ENCODE results near the gene SLC30A3.
"Not testable (repeated sequence)": the region's sequence is repeated elsewhere in the genome, so short reads cannot be mapped to it uniquely, and the experiment has no call there.

The SLC30A3 gene

DNA sequence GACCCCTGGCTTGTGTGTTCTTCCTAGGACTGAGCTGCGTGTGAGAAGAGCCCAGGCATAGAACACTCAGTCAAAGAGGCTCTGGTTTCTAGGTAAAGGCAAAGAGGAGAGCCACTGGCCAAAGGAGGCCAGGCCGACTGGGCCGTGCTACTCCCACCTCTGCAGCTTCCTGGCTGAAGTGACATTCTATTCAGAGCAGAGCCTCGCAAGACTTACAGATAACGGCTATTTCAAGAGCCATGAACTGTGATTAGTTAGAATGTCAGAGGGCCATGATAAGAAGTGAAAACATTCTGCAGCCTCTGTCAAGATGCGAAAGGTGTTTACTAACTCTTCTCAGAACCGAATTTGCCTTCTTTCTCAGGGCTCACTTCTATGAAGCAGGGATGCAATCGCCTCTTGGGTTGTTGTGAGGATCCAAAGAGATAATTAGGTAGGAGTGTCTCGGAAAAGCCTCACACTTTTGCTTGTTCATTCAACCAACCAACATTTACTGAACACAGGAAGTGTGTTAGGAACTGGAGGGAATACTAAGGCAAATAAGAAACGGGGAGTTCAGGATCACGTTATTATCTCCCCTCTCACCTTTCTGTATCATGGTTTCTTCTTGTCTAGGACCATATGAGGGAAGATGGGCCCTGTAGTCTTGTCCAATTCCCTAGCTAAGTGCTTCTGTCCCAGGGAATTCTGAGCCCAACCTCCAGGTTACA, 8.9 kb upstream of the SLC30A3 start:
- TF ChIP-seq FOXM1 (IDR thresholded peaks at IDR 0.05; ENCODE audit: borderline replicate concordance) (no peak), BHLHE40 (IDR thresholded peaks at IDR 0.05; ENCODE audit: borderline replicate concordance) (no peak), ARNT (IDR thresholded peaks at IDR 0.05) (no peak), HDGF (IDR thresholded peaks at IDR 0.05; ENCODE audit: borderline replicate concordance) (no peak), NFRKB (IDR thresholded peaks at IDR 0.05) (no peak), SP1 (IDR thresholded peaks at IDR 0.05) (no peak), FOXA1 (IDR thresholded peaks at IDR 0.05) (no peak), SUZ12 (IDR thresholded peaks at IDR 0.05) (no peak), CTBP1 (IDR thresholded peaks at IDR 0.05; ENCODE audit: borderline replicate concordance) (no peak), LEF1 (IDR thresholded peaks at IDR 0.05; ENCODE audit: borderline replicate concordance) (no peak), TARDBP (IDR thresholded peaks at IDR 0.05) (no peak)
- TF ChIP-seq, protein P1, sequence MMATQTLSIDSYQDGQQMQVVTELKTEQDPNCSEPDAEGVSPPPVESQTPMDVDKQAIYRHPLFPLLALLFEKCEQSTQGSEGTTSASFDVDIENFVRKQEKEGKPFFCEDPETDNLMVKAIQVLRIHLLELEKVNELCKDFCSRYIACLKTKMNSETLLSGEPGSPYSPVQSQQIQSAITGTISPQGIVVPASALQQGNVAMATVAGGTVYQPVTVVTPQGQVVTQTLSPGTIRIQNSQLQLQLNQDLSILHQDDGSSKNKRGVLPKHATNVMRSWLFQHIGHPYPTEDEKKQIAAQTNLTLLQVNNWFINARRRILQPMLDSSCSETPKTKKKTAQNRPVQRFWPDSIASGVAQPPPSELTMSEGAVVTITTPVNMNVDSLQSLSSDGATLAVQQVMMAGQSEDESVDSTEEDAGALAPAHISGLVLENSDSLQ (IDR thresholded peaks at IDR 0.05), result no peak
- ChIA-PET POLR2A (interaction anchor here (0.7 to 2.1 kb wide), 3 partner anchors 9 to 85 kb away, joined by 3 to 9 read pairs (median 3); partner anchors contain the start of genes GTF3C2 and SLC30A3), CTCF (interaction anchor here (0.6 to 0.9 kb wide), 3 partner anchors 8 to 97 kb away, joined by 3 to 4 read pairs (median 3); no protein-coding TSS in a partner anchor)
- DNase-seq (ENCODE audit: extremely low spot score), result no peak

DNA sequence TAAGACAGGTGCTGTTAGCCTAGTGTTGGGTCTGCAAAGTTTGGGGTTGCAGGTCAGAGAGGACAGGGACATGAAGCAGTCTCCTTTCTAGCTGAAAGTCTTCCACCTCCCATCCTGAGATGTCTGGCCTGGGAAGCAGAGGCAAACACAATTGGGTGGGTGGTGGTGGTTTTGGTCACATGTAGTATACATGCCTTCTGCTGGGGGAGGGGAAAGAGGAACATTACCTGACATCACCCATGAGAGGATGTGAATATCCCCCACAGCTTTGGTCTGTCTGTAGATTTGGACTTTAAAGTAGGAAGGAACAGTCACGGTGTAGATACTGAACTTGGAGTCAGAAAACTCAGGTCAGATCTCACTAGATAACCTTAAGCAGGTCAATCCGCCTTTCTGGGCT, 7.8 kb upstream of the SLC30A3 start:
- no peak for DNase-seq (ENCODE audit: extremely low spot score)
- CTCF ChIA-PET, result interaction anchor here (0.8 kb wide), 1 partner anchor 9 kb away, joined by 4 read pairs; no protein-coding TSS in a partner anchor
- POLR2A ChIA-PET, result interaction anchor here (0.9 to 1.2 kb wide), 2 partner anchors 32 to 53 kb away, joined by 3 to 4 read pairs; partner anchors contain the start of gene MPV17
- TF ChIP-seq CTBP1 (IDR thresholded peaks at IDR 0.05; ENCODE audit: borderline replicate concordance) (no peak), SUZ12 (IDR thresholded peaks at IDR 0.05) (no peak), FOXA1 (IDR thresholded peaks at IDR 0.05) (no peak)

DNA sequence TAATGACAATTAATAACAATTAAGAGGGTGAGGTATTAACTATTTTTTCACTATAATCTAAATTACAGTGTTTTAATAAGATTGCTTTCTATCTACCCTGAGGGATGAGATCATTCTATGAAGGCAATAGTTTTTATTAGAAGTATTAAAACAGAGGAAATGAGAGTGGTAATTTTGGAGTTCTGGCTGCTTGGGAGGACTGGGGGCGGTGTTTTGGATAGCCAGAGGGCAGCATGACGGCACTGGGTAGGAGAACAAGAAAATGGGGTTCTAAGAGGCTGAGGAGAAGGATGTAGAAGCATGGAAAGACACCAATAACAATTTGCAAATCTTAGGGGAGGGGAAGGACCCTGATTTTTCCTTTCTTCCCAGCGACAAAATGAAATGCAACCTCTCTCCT, 7.3 kb upstream of the SLC30A3 start:
- TF ChIP-seq CTBP1 (IDR thresholded peaks at IDR 0.05; ENCODE audit: borderline replicate concordance) (no peak), ZNF384 (IDR thresholded peaks at IDR 0.05) (no peak), SP1 (IDR thresholded peaks at IDR 0.05) (no peak), ARNT (IDR thresholded peaks at IDR 0.05) (no peak), FOXA1 (IDR thresholded peaks at IDR 0.05) (no peak), LEF1 (IDR thresholded peaks at IDR 0.05; ENCODE audit: borderline replicate concordance) (no peak), HDGF (IDR thresholded peaks at IDR 0.05; ENCODE audit: borderline replicate concordance) (no peak), SUZ12 (IDR thresholded peaks at IDR 0.05) (no peak), NFRKB (IDR thresholded peaks at IDR 0.05) (no peak), TARDBP (IDR thresholded peaks at IDR 0.05) (no peak), L3MBTL2 (conservative IDR thresholded peaks at IDR 0.05) (no peak), FOXK2 (IDR thresholded peaks at IDR 0.05) (no peak), FOXM1 (IDR thresholded peaks at IDR 0.05; ENCODE audit: borderline replicate concordance) (no peak), BHLHE40 (IDR thresholded peaks at IDR 0.05; ENCODE audit: borderline replicate concordance) (no peak), ELF4 (IDR thresholded peaks at IDR 0.05) (no peak)
- TF ChIP-seq, protein P1 (IDR thresholded peaks at IDR 0.05), result no peak
- no peak for DNase-seq (ENCODE audit: extremely low spot score)
- CTCF ChIA-PET, result interaction anchor here (0.8 to 1.0 kb wide), 2 partner anchors 9 to 10 kb away, joined by 3 to 4 read pairs; no protein-coding TSS in a partner anchor
- POLR2A ChIA-PET, result interaction anchor here (0.5 to 1.2 kb wide), 3 partner anchors 33 to 397 kb away, joined by 3 to 4 read pairs (median 3); partner anchors contain the start of gene MPV17

DNA sequence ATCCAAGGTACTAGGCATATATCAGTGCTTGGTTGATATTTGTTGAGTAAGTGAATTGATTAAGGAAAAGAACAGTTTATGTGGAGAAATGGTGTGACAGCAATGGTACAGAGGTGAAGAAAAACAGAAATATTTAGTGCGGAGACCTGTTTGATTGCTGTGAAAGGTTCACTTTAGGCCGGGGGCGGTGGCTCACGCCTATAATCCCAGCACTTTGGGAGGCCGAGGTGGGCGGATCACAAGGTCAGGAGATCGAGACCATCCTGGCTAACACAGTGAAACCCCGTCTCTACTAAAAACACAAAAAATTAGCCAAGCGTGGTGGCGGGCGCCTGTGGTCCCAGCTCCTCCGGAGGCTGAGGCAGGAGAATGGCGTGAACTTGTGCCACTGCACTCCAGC, 5.4 kb upstream of the SLC30A3 start:
- DNase-seq (ENCODE audit: extremely low spot score); POLR2A ChIA-PET: not testable (repeated sequence)
- CTCF ChIA-PET, result interaction anchor here (0.7 kb wide), 1 partner anchor 42 kb away, joined by 3 read pairs; no protein-coding TSS in a partner anchor

DNA sequence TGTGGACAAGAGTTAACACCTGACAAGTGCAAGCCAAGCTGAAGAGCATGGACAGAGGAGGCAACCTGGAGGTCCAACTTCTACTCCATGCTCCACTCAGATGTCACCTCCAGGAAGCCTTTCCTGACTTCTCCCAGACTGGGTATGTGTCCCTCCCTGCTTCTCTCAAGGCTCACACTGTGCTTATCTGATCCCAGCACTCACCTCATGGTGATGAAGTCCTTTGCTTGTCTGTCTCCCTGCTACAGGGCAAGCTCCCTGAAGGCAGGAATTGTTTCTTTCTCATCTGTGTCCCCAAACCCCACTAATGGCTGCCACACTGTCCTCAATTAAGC, 2.7 kb upstream of the SLC30A3 start:
- ChIA-PET CTCF (interaction anchor here (0.6 to 2.3 kb wide), 5 partner anchors 15 to 1202 kb away, joined by 3 to 14 read pairs (median 7); partner anchors contain the start of gene TRIM54), POLR2A (interaction anchor here (0.8 to 2.0 kb wide), 5 partner anchors 8 to 231 kb away, joined by 3 to 8 read pairs (median 5); partner anchors contain the start of gene MPV17)
- DNase-seq (ENCODE audit: extremely low spot score), result no peak
- TF ChIP-seq ARNT (IDR thresholded peaks at IDR 0.05), result no peak
- TF ChIP-seq HDGF (IDR thresholded peaks at IDR 0.05; ENCODE audit: borderline replicate concordance), result no peak
- TF ChIP-seq NFRKB (IDR thresholded peaks at IDR 0.05), result no peak
- TF ChIP-seq L3MBTL2 (conservative IDR thresholded peaks at IDR 0.05), result no peak
- no peak for TF ChIP-seq TARDBP (IDR thresholded peaks at IDR 0.05)
- no peak for TF ChIP-seq CTBP1 (IDR thresholded peaks at IDR 0.05; ENCODE audit: borderline replicate concordance)
- TF ChIP-seq, protein P1 (IDR thresholded peaks at IDR 0.05), result no peak
- TF ChIP-seq SUZ12 (IDR thresholded peaks at IDR 0.05), result no peak
- no peak for TF ChIP-seq ELF4 (IDR thresholded peaks at IDR 0.05)
- TF ChIP-seq FOXA1 (IDR thresholded peaks at IDR 0.05), result no peak
- TF ChIP-seq BHLHE40 (IDR thresholded peaks at IDR 0.05; ENCODE audit: borderline replicate concordance), result no peak
- no peak for TF ChIP-seq SP1 (IDR thresholded peaks at IDR 0.05)
- TF ChIP-seq LEF1 (IDR thresholded peaks at IDR 0.05; ENCODE audit: borderline replicate concordance), result no peak
- no peak for TF ChIP-seq ZNF384 (IDR thresholded peaks at IDR 0.05)
- TF ChIP-seq FOXK2 (IDR thresholded peaks at IDR 0.05), result no peak

All from HEK293T (cell line).